Esophagus muscularis mucosa (tissue), 4 donors: ENCODE results near the gene C5orf58. TPM values are rescaled to one million over a fixed set of nuclear protein-coding genes. Genes with fewer than 3 reads are reported as not detected.

Experiments used
- DNase-seq: peaks from one replicate; pipeline ENCODE4 v3.0.0-alpha.2; 2017; ENCODE audit errors: extremely low spot score
- H3K27ac ChIP-seq, 4 donors: fragments of 200-600 bp; sonication (generic); replicated peaks in 1 of 4; 1 replicate in 3 of 4; 2 replicates in 1 of 4; pipeline ENCODE4 v1.5.1; 2016 to 2019; ENCODE audit warnings: mild to moderate bottlenecking in 1 of 4
- H3K27me3 ChIP-seq, 4 donors: fragments of 200-600 bp; sonication (generic); one replicate each; pipeline versions ENCODE4 v1.5.1 to v1.6.0; 2016 to 2019
- H3K36me3 ChIP-seq, 4 donors: fragments of 200-600 bp; sonication (generic); one replicate each; pipeline ENCODE4 v1.5.1; 2016 to 2019
- H3K4me1 ChIP-seq, 4 donors: fragments of 200-600 bp; sonication (generic); one replicate each; pipeline ENCODE4 v1.5.1; 2016 to 2019
- H3K4me3 ChIP-seq, 4 donors: fragments of 200-600 bp; sonication (generic); 1 replicate in 2 of 4; 2 replicates in 2 of 4; pipeline ENCODE4 v1.5.1; 2016 to 2019; ENCODE audit warnings: mild to moderate bottlenecking in 4 of 4, moderate library complexity in 1 of 4
- H3K9me3 ChIP-seq, 4 donors: fragments of 200-600 bp; sonication (generic); 1 replicate in 3 of 4; 2 replicates in 1 of 4; pipeline ENCODE4 v1.5.1; 2016 to 2019
- CTCF ChIP-seq, 3 experiments: fragments of 200-600 bp in 2 of 3; fragments of 450-650 bp in 1 of 3; sonication (generic) in 2 of 3; IDR thresholded peaks; one replicate each; pipeline ENCODE4 v1.5.1; 2017 to 2019; ENCODE audit warnings: antibody characterized with exemption in 3 of 3, mild to moderate bottlenecking in 2 of 3, moderate library complexity in 1 of 3
- EP300 ChIP-seq: sonication (generic); formaldehyde crosslinking; IDR thresholded peaks from one replicate; pipeline ENCODE4 v1.6.1; 2017; ENCODE audit warnings: antibody characterized with exemption
- POLR2A ChIP-seq: fragments of 450-650 bp; IDR thresholded peaks from one replicate; pipeline ENCODE4 v1.6.1; 2017; ENCODE audit warnings: antibody characterized with exemption, moderate library complexity, mild to moderate bottlenecking, low read depth
- POLR2AphosphoS5 ChIP-seq, 2 donors: sonication (generic); formaldehyde crosslinking; IDR thresholded peaks; one replicate each; pipeline ENCODE4 v1.6.1; 2017; ENCODE audit warnings: antibody characterized with exemption in 2 of 2
- WGBS: methylation state at CpG from one replicate; pipeline ENCODE4 v1.1.5; 2018; 5-methylcytosine and 5-hydroxymethylcytosine counted together
- intact Hi-C: fragments of 100-400 bp; cut with DNase I; formaldehyde crosslinking; loops from one replicate; pipeline ENCODE4 v1.15.1; 2023
- total RNA-seq, 4 donors: library from RNA; depleted of rRNA; stranded (reverse); fragments of >200 nt; gene quantifications; one replicate each; pipeline versions ENCODE4 v1.1.0 to v1.2.1, GENCODE V29; 2016

Gene C5orf58
- total RNA-seq, 4 donors from 2014 or later = 6.5 TPM; not detected in 3

- Histone ChIP-seq H3K9me3 (no peaks in the 10 kb centered on the region), H3K36me3 (peaks cover 0 to 51% (median 1%) of the 10 kb centered on the region in 4 donors), H3K4me3 (no peak overlapping the region), H3K27ac (no peak overlapping the region), H3K27me3 (peaks cover 0 to 6% (median 0%) of the 10 kb centered on the region in 4 donors), H3K4me1 (peaks cover 0 to 22% (median 12%) of the 10 kb centered on the region in 4 donors)
- intact Hi-C loops = no loop called here
- TF ChIP-seq POLR2A (no peak), POLR2AphosphoS5 (IDR thresholded peaks at IDR 0.05) (no peak), EP300 (no peak), CTCF (IDR thresholded peaks at IDR 0.05) (no peak)
- peak; percentile 60 for DNase-seq
- 86% methylated on average over 14 of the region's 15 CpGs for WGBS
These were observed 29.6 kb downstream of the C5orf58 start for GRCh38 chr5:170262061-170263045.

GRCh38 chr5:170263906-170264305 lies 31.1 kb downstream of the C5orf58 start:
- TF ChIP-seq CTCF (IDR thresholded peaks at IDR 0.05) = no peak
- no peak for TF ChIP-seq POLR2A
- no peak for TF ChIP-seq EP300
- TF ChIP-seq POLR2AphosphoS5 (IDR thresholded peaks at IDR 0.05) = no peak
- intact Hi-C loops = no loop called here
- peak; percentile 8 for DNase-seq
- H3K27me3 ChIP-seq = peaks cover 0 to 6% (median 0%) of the 10 kb centered on the region in 4 donors
- no peaks in the 10 kb centered on the region for H3K9me3 ChIP-seq
- H3K4me1 ChIP-seq = peaks cover 8 to 38% (median 26%) of the 10 kb centered on the region in 4 donors
- H3K27ac ChIP-seq = no peak overlapping the region
- 91% methylated on average over 4 of the region's 4 CpGs for WGBS
- H3K36me3 ChIP-seq = peaks cover 0 to 43% (median 1%) of the 10 kb centered on the region in 4 donors
- no peak overlapping the region for H3K4me3 ChIP-seq

GRCh38 chr5:170265522-170265921 lies 32.7 kb downstream of the C5orf58 start:
- intact Hi-C loops = loop anchor here (5.0 kb wide), 1 partner anchor 38 kb away; no protein-coding TSS in a partner anchor
- Histone ChIP-seq H3K36me3 (peaks cover 0 to 32% (median 1%) of the 10 kb centered on the region in 4 donors), H3K27ac (peak overlapping the region; percentile 39 to 61 (median 44)), H3K4me3 (no peak overlapping the region), H3K4me1 (peaks cover 8 to 39% (median 31%) of the 10 kb centered on the region in 4 donors), H3K27me3 (peaks cover 0 to 6% (median 0%) of the 10 kb centered on the region in 4 donors), H3K9me3 (no peaks in the 10 kb centered on the region)
- peak; percentile 64 to 83 for TF ChIP-seq POLR2AphosphoS5 (IDR thresholded peaks at IDR 0.05)
- no peak for TF ChIP-seq POLR2A
- no peak for TF ChIP-seq CTCF (IDR thresholded peaks at IDR 0.05)
- TF ChIP-seq EP300 = peak; percentile 63
- 28% methylated on average over 5 of the region's 5 CpGs for WGBS
- no peak for DNase-seq

DNA sequence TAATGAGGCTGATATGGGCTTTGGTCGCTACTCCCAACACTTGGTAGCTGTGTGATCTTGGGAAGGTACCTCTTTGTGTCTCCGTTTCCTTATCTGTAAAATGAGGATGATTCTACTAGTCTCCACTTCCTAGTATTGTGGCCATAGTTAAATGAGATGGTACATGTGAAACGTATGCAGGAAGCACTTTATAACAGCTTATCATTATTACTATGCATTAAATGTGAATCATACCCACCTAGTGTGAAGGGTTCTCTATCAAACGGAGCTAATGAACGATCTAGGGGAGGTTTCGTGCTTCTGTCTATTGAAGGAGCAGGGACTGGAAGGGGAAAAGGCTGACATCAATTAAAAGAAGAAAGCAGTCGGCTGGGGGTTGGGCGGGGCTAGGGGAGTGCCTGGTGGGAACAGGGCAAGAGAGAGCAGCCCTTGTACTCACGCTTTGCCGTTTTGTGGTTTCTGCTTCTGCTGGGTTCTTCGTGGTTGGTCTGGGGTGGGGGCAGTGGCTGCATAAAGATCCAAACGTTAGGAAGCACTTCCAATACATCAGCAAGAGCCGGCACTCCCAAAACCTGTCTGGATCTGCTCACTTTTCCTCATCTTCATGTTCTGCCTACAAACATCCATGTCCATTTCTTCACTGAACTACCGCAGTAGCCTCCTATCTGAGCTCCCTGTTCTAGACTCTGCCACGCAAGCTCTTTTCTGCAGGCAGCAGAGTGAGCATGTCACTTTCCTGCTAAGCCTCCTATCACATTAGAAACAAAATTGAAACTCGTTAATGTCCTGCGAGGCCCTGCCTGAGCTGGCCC lies 34.0 kb downstream of the C5orf58 start:
- 82% methylated on average over 17 of the region's 17 CpGs for WGBS
- H3K27ac ChIP-seq = peak overlapping the region in 1 of 4 donors; percentile 16
- H3K9me3 ChIP-seq = no peaks in the 10 kb centered on the region
- peaks cover 0 to 6% (median 0%) of the 10 kb centered on the region in 4 donors for H3K27me3 ChIP-seq
- H3K4me3 ChIP-seq = no peak overlapping the region
- peaks cover 8 to 39% (median 31%) of the 10 kb centered on the region in 4 donors for H3K4me1 ChIP-seq
- no peak for TF ChIP-seq CTCF (IDR thresholded peaks at IDR 0.05)
- TF ChIP-seq POLR2AphosphoS5 (IDR thresholded peaks at IDR 0.05) = no peak
- no peak for TF ChIP-seq EP300
- TF ChIP-seq POLR2A = no peak
- no peak for DNase-seq
- peaks cover 0 to 21% (median 0%) of the 10 kb centered on the region in 4 donors for H3K36me3 ChIP-seq
- intact Hi-C loops = loop anchor here (5.0 kb wide), 1 partner anchor 39 kb away; no protein-coding TSS in a partner anchor
